GM19395 (cell line): ENCODE data around the gene F9.
A peak's percentile ranks its signal among the peaks of the same experiment; 100 is the strongest.
"Not testable (repeated sequence)": the region's sequence is repeated elsewhere in the genome, so short reads cannot be mapped to it uniquely, and the experiment has no call there.

Experiments
- ATAC-seq: cut with Tn5 transposase; IDR thresholded peaks from one replicate; pipeline ENCODE4 v1.9.1; 2021; ENCODE audit warnings: mild to moderate bottlenecking, moderate library complexity; ENCODE audit not compliant: unreplicated experiment

F9 gene

GRCh38 chrX:139530550-139530949, at the start of gene F9:
TSS of gene F9 (plus strand) at chrX:139530739. CDS start at chrX:139530765, 26 bp downstream.
- no peak for ATAC-seq

- no peak for ATAC-seq
Observed at GRCh38 chrX:139483699-139484098, 46.8 kb upstream of the F9 start.

GRCh38 chrX:139484591-139484990, 45.9 kb upstream of the F9 start:
- no peak for ATAC-seq

- ATAC-seq, result no peak
Observed at GRCh38 chrX:139495324-139495723, 35.2 kb upstream of the F9 start.

GRCh38 chrX:139506333-139506732, 24.2 kb upstream of the F9 start:
- ATAC-seq, result no peak

GRCh38 chrX:139508099-139508498, 22.4 kb upstream of the F9 start:
- ATAC-seq, result no peak

- no peak for ATAC-seq
Observed at GRCh38 chrX:139518475-139518874, 12.1 kb upstream of the F9 start.

- not testable (repeated sequence) for ATAC-seq
Observed at GRCh38 chrX:139528829-139529228, 1.7 kb upstream of the F9 start.

GRCh38 chrX:139532834-139533233, 2.3 kb downstream of the F9 start:
- ATAC-seq, result no peak

GRCh38 chrX:139533444-139533843, 2.9 kb downstream of the F9 start:
- no peak for ATAC-seq

- ATAC-seq, result peak; percentile 90
Observed at GRCh38 chrX:139538907-139539790, 8.6 kb downstream of the F9 start.

GRCh38 chrX:139542652-139543051, 12.1 kb downstream of the F9 start:
- no peak for ATAC-seq

- no peak for ATAC-seq
Observed at GRCh38 chrX:139543920-139544319, 13.4 kb downstream of the F9 start.

- ATAC-seq, result no peak
Observed at GRCh38 chrX:139544591-139544990, 14.1 kb downstream of the F9 start.

- peak; percentile 53 for ATAC-seq
Observed at GRCh38 chrX:139554376-139554775, 23.8 kb downstream of the F9 start.

GRCh38 chrX:139554991-139555675, 24.6 kb downstream of the F9 start:
- no peak for ATAC-seq

GRCh38 chrX:139559383-139560042, 29.0 kb downstream of the F9 start:
- ATAC-seq, result peak; percentile 88

- no peak for ATAC-seq
Observed at GRCh38 chrX:139560221-139560620, 29.7 kb downstream of the F9 start.

- no peak for ATAC-seq
Observed at GRCh38 chrX:139563251-139563650, 32.7 kb downstream of the F9 start.

GRCh38 chrX:139566981-139567380, 36.4 kb downstream of the F9 start:
- ATAC-seq, result no peak

GRCh38 chrX:139581068-139581467, 50.5 kb downstream of the F9 start:
- ATAC-seq, result no peak

GRCh38 chrX:139585613-139586012, 55.1 kb downstream of the F9 start:
- ATAC-seq, result no peak
